Measurements from ENCODE around the gene GLYR1.

Gene GLYR1

DNA sequence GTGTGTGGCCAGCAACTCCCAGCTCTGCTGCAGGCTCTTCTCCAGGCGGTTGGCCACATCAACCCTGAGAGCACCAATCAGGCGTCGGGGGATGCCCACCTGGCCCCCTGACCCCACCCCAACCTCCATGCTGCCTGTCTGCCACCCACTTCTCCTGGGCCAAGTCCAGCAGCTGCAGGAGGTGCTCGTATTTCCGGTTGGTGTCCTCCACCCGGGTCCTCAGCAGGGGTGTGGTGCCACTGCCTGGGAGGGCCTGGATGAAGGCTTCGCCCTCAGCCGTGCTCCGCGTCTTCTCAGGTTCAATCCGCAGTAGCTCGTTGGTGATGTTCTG lies 44.8 kb upstream of the GLYR1 start (continued):
- TF ChIP-seq, protein P1, sequence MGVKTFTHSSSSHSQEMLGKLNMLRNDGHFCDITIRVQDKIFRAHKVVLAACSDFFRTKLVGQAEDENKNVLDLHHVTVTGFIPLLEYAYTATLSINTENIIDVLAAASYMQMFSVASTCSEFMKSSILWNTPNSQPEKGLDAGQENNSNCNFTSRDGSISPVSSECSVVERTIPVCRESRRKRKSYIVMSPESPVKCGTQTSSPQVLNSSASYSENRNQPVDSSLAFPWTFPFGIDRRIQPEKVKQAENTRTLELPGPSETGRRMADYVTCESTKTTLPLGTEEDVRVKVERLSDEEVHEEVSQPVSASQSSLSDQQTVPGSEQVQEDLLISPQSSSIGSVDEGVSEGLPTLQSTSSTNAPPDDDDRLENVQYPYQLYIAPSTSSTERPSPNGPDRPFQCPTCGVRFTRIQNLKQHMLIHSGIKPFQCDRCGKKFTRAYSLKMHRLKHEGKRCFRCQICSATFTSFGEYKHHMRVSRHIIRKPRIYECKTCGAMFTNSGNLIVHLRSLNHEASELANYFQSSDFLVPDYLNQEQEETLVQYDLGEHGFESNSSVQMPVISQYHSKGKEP (tag by site-specific recombination; IDR thresholded peaks at IDR 0.05): no peak
- TF ChIP-seq KLF8 (tag by site-specific recombination; IDR thresholded peaks at IDR 0.05): no peak

DNA sequence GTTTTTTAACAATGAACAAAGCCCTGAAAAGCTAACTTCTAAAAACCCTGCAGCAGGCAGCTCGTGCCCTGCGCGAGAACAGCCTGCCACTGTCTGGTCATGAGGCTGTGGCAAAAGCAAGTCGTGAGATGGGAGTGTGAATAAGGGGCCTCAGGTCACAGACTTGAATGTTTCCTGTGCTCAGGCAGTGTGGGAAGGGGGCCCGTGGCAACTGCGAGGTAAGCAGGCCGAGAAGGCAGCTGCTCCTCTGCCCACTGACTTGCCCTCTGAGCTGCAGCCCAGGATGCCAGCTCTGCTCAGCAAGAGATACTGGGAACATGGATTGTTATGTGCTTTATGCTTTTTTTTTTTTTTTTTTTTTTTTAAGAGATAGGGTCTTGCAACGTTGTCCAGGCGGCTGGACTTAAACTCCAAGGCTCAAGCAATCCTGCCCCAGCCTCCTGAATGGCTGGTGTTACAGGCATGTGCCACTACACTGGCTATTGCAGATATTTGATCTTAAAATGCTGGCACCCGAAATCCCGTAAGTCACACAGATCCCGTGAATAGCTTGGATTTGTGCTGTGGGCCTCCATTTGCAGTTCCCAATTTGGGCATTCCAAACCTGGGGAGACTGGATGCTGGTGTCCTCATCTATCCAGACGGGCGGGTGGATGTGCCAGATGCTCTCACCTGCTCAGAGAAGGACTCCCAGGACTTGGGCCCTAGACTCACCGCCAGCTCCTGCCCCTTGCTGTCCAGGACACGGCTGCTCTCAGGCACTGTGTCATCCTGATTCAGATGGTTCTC lies 44.2 kb upstream of the GLYR1 start:
- peaks cover 0 to 21% of the 10 kb centered on the region in 2 experiments; a peak in 1 of 3 replicates for H3K36me3 ChIP-seq (ENCODE audit: control insufficient read depth in 2 of 2, insufficient read depth in 1 of 2, low read length in 2 of 2)
- ChIA-PET CTCF (no interaction called here), POLR2A (interaction anchor here (0.7 to 1.1 kb wide), 2 partner anchors 11 to 82 kb away, joined by 4 to 5 read pairs; no protein-coding TSS in a partner anchor)
- H3K4me1 ChIP-seq (ENCODE audit: control insufficient read depth, insufficient read depth, low read length): no peaks in the 10 kb centered on the region
- H3K27ac ChIP-seq (ENCODE audit: extremely low read depth, low read depth, low read length): no peak overlapping the region
- no peak overlapping the region for H3K4me3 ChIP-seq (ENCODE audit: low read depth, low read length)
- no peaks in the 10 kb centered on the region for H3K9me3 ChIP-seq (ENCODE audit: control insufficient read depth, insufficient read depth, low read depth, low read length)
- TF ChIP-seq ZNF169 (tag by site-specific recombination; IDR thresholded peaks at IDR 0.05) (no peak), ZBTB48 (tag by site-specific recombination; IDR thresholded peaks at IDR 0.05) (no peak), ZNF623 (tag by site-specific recombination; IDR thresholded peaks at IDR 0.05) (no peak), ZNF202 (tag by site-specific recombination; IDR thresholded peaks at IDR 0.05; ENCODE audit: borderline replicate concordance) (no peak)

DNA sequence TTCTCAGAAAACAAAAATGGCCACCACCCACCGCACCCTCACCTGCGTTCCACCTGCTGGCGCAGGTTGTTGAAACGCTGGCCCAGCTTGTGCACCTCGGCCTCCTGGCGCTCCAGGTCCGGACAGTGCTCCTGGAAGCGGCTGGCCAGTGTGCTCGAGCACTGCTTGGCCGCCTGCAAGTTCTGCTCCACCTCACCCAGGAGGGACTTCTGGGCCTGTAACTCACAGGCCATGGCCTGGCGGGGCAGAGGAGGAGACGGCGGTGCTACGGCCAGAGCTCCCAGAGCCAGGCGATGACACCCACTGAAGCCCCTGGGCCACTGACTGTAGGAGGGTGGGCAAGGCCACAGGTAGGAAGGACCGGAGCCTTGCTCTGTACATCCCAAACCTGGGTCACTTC lies 43.6 kb upstream of the GLYR1 start:
- H3K4me1 ChIP-seq (ENCODE audit: control insufficient read depth, insufficient read depth, low read length): no peaks in the 10 kb centered on the region
- no peak overlapping the region for H3K27ac ChIP-seq (ENCODE audit: extremely low read depth, low read depth, low read length)
- no peak overlapping the region for H3K4me3 ChIP-seq (ENCODE audit: low read depth, low read length)
- no peaks in the 10 kb centered on the region for H3K9me3 ChIP-seq (ENCODE audit: control insufficient read depth, insufficient read depth, low read depth, low read length)
- ChIA-PET POLR2A (interaction anchor here (0.7 to 1.1 kb wide), 2 partner anchors 11 to 82 kb away, joined by 4 to 5 read pairs; no protein-coding TSS in a partner anchor), CTCF (no interaction called here)
- TF ChIP-seq ZEB2 (tag by site-specific recombination; IDR thresholded peaks at IDR 0.05): no peak
- TF ChIP-seq ZNF19 (tag by site-specific recombination; IDR thresholded peaks at IDR 0.05; ENCODE audit: low read depth): no peak
- TF ChIP-seq KLF1 (tag by site-specific recombination; IDR thresholded peaks at IDR 0.05): no peak
- no peak for TF ChIP-seq ZNF221 (tag by site-specific recombination; IDR thresholded peaks at IDR 0.05; ENCODE audit: borderline replicate concordance)
- no peak for TF ChIP-seq YY1 (tag by site-specific recombination; IDR thresholded peaks at IDR 0.05)
- TF ChIP-seq ZNF335 (tag by site-specific recombination; conservative IDR thresholded peaks at IDR 0.05): no peak
- no peak for TF ChIP-seq ZNF843 (tag by site-specific recombination; IDR thresholded peaks at IDR 0.05)
- TF ChIP-seq, protein P2, sequence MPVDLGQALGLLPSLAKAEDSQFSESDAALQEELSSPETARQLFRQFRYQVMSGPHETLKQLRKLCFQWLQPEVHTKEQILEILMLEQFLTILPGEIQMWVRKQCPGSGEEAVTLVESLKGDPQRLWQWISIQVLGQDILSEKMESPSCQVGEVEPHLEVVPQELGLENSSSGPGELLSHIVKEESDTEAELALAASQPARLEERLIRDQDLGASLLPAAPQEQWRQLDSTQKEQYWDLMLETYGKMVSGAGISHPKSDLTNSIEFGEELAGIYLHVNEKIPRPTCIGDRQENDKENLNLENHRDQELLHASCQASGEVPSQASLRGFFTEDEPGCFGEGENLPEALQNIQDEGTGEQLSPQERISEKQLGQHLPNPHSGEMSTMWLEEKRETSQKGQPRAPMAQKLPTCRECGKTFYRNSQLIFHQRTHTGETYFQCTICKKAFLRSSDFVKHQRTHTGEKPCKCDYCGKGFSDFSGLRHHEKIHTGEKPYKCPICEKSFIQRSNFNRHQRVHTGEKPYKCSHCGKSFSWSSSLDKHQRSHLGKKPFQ (tag by site-specific recombination; IDR thresholded peaks at IDR 0.05): no peak
- no peak for TF ChIP-seq ZNF121 (tag by site-specific recombination; IDR thresholded peaks at IDR 0.05)
- TF ChIP-seq ZNF521 (tag by site-specific recombination; IDR thresholded peaks at IDR 0.05): no peak
- TF ChIP-seq, protein P1 (tag by site-specific recombination; IDR thresholded peaks at IDR 0.05): no peak
- TF ChIP-seq ZNF473 (tag by site-specific recombination; IDR thresholded peaks at IDR 0.05): no peak
- TF ChIP-seq SP7 (tag by site-specific recombination; IDR thresholded peaks at IDR 0.05): no peak
- no peak for TF ChIP-seq YY2 (tag by site-specific recombination; IDR thresholded peaks at IDR 0.05)
- TF ChIP-seq ZNF274 (IDR thresholded peaks at IDR 0.05; ENCODE audit: low read length): no peak
- TF ChIP-seq ZNF274 (tag by site-specific recombination; IDR thresholded peaks at IDR 0.05; ENCODE audit: borderline replicate concordance): no peak
- TF ChIP-seq ZFP69B (tag by site-specific recombination; IDR thresholded peaks at IDR 0.05): no peak
- no peak for TF ChIP-seq HOXA7 (CRISPR knock-in tag; IDR thresholded peaks at IDR 0.05; ENCODE audit: borderline replicate concordance)
- TF ChIP-seq ZNF558 (tag by site-specific recombination; IDR thresholded peaks at IDR 0.05): no peak
- TF ChIP-seq, protein P3, sequence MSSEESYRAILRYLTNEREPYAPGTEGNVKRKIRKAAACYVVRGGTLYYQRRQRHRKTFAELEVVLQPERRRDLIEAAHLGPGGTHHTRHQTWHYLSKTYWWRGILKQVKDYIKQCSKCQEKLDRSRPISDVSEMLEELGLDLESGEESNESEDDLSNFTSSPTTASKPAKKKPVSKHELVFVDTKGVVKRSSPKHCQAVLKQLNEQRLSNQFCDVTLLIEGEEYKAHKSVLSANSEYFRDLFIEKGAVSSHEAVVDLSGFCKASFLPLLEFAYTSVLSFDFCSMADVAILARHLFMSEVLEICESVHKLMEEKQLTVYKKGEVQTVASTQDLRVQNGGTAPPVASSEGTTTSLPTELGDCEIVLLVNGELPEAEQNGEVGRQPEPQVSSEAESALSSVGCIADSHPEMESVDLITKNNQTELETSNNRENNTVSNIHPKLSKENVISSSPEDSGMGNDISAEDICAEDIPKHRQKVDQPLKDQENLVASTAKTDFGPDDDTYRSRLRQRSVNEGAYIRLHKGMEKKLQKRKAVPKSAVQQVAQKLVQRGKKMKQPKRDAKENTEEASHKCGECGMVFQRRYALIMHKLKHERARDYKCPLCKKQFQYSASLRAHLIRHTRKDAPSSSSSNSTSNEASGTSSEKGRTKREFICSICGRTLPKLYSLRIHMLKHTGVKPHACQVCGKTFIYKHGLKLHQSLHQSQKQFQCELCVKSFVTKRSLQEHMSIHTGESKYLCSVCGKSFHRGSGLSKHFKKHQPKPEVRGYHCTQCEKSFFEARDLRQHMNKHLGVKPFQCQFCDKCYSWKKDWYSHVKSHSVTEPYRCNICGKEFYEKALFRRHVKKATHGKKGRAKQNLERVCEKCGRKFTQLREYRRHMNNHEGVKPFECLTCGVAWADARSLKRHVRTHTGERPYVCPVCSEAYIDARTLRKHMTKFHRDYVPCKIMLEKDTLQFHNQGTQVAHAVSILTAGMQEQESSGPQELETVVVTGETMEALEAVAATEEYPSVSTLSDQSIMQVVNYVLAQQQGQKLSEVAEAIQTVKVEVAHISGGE (tag by site-specific recombination; conservative IDR thresholded peaks at IDR 0.05; ENCODE audit: low read depth): no peak
- TF ChIP-seq ZNF76 (tag by site-specific recombination; IDR thresholded peaks at IDR 0.05; ENCODE audit: borderline replicate concordance, low read depth): no peak
- H3K36me3 ChIP-seq (ENCODE audit: control insufficient read depth in 2 of 2, insufficient read depth in 1 of 2, low read length in 2 of 2): peaks cover 0 to 27% of the 10 kb centered on the region in 2 experiments; a peak in 1 of 3 replicates
